NCI-H748 (cell line): ENCODE data around the gene JOSD2.
"Not testable (repeated sequence)": the region's sequence is repeated elsewhere in the genome, so short reads cannot be mapped to it uniquely, and the experiment has no call there.

ENCODE experiments used
- DNase-seq: peaks from one replicate; lab custom pipeline; 2025; ENCODE audit not compliant: unreplicated experiment; lab: John Stamatoyannopoulos, UW

Gene JOSD2

DNA sequence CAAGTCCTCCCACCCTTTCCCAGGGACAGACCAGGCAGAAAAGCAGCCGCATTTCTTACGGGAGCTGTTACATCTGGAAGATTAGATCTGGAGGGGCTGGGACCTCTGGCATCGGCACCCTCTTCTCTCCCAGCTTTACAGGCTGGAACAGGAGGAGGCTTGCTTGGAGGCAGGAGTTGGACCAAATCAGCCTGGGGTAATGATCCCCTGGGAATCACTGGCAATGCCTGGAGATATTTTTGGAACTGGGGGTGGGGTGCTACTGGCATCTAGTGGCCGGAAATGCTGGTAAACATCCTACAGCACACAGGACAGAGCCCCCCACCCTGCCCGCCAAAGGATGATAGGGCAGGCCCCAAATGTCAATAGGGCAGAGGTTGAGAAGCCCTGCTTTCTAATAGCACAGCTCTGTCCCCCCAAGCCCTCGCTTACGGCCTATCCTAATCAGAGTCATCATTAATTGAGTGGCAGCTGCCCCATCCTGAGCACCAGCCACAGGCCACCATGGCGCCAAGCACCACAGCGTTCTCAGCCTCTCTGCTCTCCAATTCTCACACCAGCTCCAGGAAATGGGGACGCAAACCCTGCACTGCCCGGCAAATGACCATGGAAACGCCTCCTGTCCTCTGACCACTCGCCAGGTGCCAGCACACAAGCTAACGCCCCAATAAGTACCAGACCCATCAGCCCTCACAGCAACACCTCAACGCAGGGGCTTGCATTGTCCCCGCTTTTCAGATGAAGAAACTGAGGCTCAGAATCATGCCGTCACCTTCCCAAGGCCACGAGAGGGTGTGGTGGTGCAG lies 36.6 kb upstream of the JOSD2 start:
- no peak for DNase-seq

GRCh38 chr19:50546527-50547221 lies 35.7 kb upstream of the JOSD2 start:
- no peak for DNase-seq

DNA sequence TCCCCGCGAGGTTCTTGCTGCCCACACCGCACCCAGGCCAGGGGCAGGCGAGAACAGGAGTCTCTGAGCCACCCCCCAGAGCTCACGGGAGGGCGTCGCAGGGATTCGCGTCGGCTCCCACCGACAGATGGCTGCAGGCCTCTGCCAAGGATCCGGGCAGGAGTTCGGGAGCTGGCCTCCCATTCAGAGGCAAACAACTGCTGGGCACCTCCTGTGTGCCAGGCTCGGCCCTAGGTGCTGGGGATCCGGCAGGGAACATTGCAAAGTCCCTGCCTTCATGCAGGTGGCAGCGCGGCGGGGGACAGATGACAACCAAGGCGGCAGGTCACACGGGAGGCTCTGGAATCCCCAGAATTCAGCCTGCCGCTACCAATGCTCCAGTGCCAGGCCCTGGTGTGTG lies 32.0 kb upstream of the JOSD2 start:
- DNase-seq, result no peak

GRCh38 chr19:50537769-50538230 lies 26.8 kb upstream of the JOSD2 start:
- DNase-seq, result peak; percentile 85

GRCh38 chr19:50537306-50537685 lies 26.3 kb upstream of the JOSD2 start:
- DNase-seq, result no peak

DNA sequence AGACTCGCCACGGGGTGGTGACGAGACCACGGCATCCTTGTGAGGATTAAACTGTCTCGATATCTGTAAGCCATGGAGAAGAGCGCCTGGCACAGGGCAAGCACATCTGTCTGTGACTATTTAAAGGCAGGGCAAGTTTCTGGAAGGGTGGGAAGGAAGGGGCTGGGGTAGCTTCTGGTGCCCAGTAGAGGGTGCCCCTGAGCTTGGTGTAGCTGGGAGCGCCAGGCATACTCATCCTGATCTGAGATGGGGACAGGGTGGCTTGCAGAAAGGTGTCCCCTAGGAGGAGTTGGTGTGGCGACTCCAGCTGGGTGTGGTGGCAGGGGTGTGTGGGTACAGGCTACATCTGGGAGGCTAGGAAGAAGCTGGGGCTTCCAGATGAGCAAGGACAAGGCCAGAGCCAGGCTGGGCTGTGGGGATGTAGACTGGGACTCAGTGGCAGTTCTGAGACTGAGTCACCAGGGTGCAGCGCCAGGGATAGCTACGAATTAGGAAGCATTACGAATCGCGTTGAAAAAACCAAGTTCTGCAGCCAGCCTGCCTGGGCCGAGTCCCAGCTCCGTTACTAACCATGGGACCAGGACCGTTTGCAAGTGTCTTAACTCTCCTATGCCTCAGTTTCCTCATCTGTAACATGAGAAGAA lies 25.8 kb upstream of the JOSD2 start:
- DNase-seq, result no peak

GRCh38 chr19:50535672-50536187 lies 24.7 kb upstream of the JOSD2 start:
- DNase-seq, result no peak

GRCh38 chr19:50534478-50534877 lies 23.5 kb upstream of the JOSD2 start:
- DNase-seq, result no peak

DNA sequence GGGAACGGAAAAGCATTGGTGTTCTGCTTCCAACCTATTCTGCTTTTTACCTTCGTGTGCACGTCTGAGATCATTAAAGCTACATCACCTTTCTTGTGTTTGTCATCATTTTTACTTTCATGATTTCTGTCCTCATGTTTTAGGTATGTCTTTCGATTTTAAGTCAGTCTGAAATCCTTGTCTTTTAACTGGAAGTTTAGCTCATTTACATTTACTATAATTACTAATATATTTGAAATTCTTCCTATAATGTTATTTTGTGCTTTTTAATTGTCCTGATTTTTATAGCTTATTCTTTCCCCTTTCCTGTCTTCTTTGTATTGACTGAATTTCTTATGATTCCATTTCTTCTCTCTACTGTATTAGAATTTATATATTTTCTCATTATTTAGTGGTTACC lies 22.0 kb upstream of the JOSD2 start:
- DNase-seq, result no peak

DNA sequence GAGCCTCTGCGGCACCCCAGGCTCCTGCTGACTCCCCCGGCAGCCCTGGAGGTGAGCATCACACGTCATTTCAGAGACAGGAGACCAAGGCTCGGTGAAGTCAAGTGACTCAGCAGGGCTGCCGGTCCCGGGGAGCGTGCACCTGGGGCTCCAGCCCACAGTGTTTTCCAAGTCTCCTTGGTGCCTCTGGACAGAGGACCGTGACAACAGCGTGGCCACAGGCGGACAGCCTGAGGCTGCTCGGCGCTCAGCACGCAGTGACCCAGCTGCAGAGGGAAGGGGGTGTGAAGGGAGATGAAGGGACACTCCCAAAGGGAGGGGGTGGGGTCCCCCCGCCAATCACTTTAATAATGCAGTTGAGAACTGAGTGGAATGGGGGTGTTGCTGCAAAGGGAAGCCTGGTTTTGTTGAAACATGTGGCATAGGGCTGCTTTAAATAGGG lies 20.2 kb upstream of the JOSD2 start:
- DNase-seq, result no peak

DNA sequence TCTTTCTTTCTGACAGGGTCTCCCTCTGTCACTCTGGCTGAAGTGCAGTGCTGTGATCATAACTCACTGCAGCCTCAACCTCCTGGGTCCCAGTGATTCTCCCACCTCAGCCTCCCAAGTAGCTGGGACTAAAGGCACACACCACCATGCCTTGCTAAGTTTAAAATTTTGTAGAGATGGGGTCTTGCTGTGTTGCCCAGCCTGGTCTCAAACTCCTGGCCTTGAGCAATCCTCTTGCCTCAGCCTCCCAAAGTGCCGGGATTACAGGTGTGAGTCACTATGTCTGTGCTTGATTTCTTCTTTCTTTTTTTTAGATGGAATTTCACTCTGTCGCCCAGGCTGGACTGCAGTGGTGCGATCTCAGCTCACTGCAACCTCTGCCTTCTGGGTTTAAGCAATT lies 17.1 kb upstream of the JOSD2 start:
- DNase-seq, result not testable (repeated sequence)

DNA sequence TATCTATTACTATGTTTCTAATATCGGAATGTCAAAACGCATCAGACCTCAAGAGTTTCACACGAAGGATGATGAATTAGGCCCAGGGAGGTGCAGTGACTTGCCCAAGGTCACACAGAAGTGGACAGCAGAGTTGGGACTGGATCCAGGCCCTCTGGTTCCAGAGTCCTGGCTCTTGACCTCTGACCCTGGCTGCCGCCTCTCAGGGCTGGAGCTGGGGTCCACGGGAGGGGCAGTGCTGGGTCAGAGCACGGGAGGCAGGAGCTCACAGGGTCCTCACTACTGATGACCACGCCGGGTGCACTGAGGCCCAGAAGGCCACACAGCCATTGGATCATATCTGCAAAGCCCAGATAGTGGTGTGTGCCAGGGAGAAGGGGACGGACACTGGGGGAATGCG lies 11.9 kb upstream of the JOSD2 start:
- no peak for DNase-seq

GRCh38 chr19:50520822-50521465 lies 10.0 kb upstream of the JOSD2 start:
- DNase-seq, result no peak

- no peak for DNase-seq
These were observed 8.1 kb upstream of the JOSD2 start for GRCh38 chr19:50519006-50519575.

- DNase-seq, result no peak
These were observed 7.4 kb upstream of the JOSD2 start for GRCh38 chr19:50518091-50519005.

DNA sequence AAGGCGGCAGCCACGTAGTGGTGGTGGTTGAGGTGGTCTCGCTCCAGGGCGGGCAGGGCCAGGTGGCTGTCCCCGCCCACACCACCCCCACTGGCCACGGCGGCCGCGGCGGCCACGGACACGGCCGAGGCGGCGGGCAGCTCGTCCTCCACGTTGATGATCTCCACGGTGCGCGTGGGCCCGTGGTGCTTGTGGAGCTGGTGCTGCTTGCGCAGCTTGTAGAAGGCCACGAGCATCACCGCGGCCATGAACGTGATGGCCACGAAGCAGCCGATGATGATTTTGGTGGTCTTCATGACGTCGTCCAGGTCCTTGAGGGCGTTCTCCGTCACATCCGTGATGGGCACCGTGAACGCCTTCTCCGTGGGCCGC lies 6.7 kb upstream of the JOSD2 start:
- no peak for DNase-seq

DNA sequence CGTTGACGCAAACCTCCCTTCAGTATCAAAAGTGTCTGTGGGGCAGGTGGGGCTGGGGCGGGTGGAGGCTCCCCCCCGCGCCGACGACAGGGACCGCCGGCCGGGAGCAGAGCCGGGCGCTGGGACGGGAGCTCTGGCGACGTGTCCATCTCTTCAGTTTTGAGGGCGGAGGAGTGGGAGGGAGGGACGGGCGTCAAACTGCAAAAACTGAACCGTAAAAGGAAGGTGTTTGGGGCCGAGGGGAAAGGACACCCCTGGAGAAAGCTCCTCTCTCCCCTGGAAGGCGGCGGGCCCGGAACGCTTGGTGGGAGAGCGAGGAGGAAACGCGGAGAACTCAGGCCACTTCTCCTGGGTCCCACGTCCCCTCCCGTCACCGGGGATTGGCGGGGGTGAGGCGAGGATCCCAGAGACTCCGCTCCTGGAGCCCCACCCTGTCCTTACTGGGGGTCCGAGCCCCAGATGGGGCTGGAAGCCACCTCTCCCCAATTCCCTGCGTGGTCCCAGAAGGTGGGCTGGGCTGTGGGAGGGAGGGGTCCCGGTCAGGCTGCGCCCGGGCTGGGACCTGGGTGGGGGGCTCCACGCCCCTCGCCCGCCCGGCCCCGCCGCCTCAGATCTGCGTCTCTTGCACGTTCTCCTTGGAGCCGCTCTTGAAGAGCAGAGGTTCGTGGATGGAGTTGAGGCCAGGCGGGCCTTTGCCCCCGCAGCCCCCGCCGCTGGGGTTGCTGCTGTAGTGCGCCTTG lies 6.1 kb upstream of the JOSD2 start:
- no peak for DNase-seq

GRCh38 chr19:50516456-50516855 lies 5.5 kb upstream of the JOSD2 start:
- peak; percentile 21 for DNase-seq

DNA sequence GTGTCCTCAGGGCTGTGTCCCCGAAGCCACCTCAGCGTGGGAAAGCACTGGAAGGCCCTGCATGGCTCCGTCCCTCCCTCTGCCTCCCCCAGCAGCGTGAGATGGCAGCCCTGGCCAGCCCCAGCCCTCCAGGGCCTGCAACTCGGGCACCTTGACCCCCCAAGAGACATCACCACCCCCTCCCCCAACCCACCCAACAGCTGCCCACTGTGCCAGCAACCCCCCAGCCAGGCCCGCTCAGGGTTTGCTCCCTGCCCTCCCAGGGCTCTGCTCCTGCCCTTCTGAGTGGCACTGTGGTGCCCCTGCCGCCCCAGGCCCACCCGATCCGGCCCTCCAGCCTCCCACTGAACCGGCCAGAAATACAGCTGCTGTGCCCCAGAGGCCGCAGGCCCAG lies 4.2 kb upstream of the JOSD2 start:
- DNase-seq, result no peak
